ENCODE measurements around the gene CLN5.

DNA sequence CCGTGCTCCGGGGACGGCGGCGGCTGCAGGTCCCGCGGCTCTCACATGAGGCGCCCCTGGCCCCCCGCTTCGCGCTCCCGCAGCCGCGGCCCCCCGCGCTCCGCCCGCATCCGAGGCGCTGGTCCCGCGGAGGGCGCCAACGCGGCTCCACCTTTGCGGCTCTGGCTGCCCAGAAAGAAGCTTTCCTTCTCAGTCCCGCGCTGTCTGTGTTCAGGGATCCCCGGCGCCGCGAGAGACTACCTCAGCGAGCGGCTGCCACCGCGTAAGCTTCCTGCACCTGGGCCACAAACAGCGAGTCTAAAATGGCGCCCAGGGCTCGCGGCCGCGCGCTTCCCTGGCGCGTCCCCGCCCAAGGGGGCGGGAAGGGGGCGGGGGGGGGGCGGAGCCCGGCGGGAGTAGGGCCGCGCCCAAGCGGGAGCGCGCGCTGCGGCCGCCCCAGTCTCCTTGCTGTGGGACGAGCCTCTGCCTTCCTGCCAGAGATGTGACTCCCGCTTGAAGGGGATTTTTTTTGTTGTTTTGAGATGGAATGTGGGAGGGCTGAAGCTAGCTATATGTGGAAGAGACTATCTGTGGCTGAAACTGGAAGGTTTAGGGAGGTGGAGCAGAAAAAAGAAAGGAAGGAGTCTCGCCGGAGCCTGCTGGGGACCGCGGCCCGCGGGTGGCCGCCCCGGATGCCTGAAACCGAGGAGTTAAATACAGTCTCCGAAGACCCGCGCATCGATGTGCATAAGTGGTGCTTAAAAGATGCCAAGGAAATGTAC is 35.2 kb downstream of the CLN5 start, which contains the start of gene FBXL3:
- TF ChIP-seq, protein P1, sequence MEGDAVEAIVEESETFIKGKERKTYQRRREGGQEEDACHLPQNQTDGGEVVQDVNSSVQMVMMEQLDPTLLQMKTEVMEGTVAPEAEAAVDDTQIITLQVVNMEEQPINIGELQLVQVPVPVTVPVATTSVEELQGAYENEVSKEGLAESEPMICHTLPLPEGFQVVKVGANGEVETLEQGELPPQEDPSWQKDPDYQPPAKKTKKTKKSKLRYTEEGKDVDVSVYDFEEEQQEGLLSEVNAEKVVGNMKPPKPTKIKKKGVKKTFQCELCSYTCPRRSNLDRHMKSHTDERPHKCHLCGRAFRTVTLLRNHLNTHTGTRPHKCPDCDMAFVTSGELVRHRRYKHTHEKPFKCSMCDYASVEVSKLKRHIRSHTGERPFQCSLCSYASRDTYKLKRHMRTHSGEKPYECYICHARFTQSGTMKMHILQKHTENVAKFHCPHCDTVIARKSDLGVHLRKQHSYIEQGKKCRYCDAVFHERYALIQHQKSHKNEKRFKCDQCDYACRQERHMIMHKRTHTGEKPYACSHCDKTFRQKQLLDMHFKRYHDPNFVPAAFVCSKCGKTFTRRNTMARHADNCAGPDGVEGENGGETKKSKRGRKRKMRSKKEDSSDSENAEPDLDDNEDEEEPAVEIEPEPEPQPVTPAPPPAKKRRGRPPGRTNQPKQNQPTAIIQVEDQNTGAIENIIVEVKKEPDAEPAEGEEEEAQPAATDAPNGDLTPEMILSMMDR (CRISPR knock-in tag; IDR thresholded peaks at IDR 0.05): no peak
- TF ChIP-seq ZNF451 (CRISPR knock-in tag; IDR thresholded peaks at IDR 0.05) (no peak), GATAD2A (CRISPR knock-in tag; IDR thresholded peaks at IDR 0.05) (no peak), ZNF607 (CRISPR knock-in tag; IDR thresholded peaks at IDR 0.05; ENCODE audit: borderline replicate concordance) (no peak), ZFYVE20 (CRISPR knock-in tag; IDR thresholded peaks at IDR 0.05; ENCODE audit: borderline replicate concordance, low read depth) (no peak), ZNF577 (CRISPR knock-in tag; IDR thresholded peaks at IDR 0.05; ENCODE audit: borderline replicate concordance, low read depth) (no peak), SOX5 (CRISPR knock-in tag; IDR thresholded peaks at IDR 0.05; ENCODE audit: borderline replicate concordance) (no peak), MAFG (CRISPR knock-in tag; IDR thresholded peaks at IDR 0.05) (no peak)

Measured in HepG2 (cell line).